Peyer's patch (tissue), 4 donors: ENCODE data around the gene PKP3.

Experiments used
- CTCF ChIP-seq, 6 experiments: fragments of 450-650 bp in 4 of 6; fragments of 200-600 bp in 2 of 6; sonication (generic) in 1 of 6; IDR thresholded peaks; one replicate each; pipeline ENCODE4 v1.5.1; 2017 to 2019; ENCODE audit warnings: antibody characterized with exemption in 6 of 6, mild to moderate bottlenecking in 3 of 6, moderate library complexity in 1 of 6
- POLR2A ChIP-seq, 2 donors: fragments of 450-650 bp; IDR thresholded peaks; one replicate each; pipeline ENCODE4 v1.5.1; 2017; ENCODE audit warnings: antibody characterized with exemption in 2 of 2, mild to moderate bottlenecking in 2 of 2, moderate library complexity in 2 of 2

- TF ChIP-seq CTCF (IDR thresholded peaks at IDR 0.05) (no peak), POLR2A (IDR thresholded peaks at IDR 0.05) (no peak)
Observed at GRCh38 chr11:371051-371450, 23.0 kb upstream of the PKP3 start.
